ENCODE data around the gene LYSMD3.

Gene LYSMD3

GRCh38 chr5:90479611-90480385 lies 49.6 kb downstream of the LYSMD3 start:
- DNase-seq, result no peak

- DNase-seq, result no peak
Observed at GRCh38 chr5:90477621-90478215, 51.7 kb downstream of the LYSMD3 start.

DNA sequence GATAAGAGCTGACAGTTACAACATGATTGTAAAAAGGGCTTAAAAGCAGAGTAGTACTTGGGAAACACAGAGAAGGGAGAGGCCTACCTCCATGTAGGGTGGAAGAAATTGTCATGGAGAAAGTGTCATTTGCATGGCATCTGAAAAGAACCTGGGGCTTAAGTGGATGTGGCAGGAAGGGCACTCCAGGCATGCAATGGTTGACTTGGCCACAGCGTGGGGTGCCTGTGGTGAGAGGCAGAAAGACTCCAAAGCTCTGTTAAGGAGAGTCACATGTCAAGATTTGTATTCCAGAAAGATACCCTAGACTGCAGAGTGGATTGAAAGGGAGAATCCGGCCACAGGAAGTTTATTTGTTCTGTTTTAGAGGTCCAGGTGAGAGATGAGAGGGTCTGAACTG lies 52.3 kb downstream of the LYSMD3 start:
- DNase-seq, result no peak

GRCh38 chr5:90476391-90476790 lies 53.0 kb downstream of the LYSMD3 start:
- no peak for DNase-seq

DNA sequence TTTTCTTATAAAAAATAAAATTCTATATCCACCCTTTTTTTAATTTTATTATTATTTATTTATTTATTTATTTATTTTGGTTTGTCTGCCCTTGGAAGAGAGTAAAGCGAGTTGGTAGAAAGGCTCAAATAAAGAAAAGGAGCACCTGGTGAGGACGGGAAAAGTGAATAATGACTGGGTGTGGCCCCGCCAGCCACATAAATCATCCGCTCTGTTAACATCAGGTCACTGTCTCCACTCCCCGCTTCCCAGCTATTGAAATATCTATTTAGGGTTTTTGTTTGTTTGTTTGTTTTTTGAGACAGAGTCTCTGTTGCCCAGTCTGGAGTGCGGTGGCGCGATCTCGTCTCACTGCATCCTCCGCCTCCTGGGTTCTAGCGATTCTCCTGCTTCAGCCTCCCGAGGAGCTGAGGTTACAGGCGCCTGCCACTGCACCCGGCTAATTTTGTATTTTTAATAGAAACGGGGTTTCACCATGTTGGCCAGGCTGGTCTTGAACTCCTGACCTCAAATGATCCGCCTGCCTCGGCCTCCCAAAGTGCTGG lies 53.9 kb downstream of the LYSMD3 start:
- no peak for DNase-seq

GRCh38 chr5:90474235-90475107 lies 54.9 kb downstream of the LYSMD3 start, which contains the start of the genes MBLAC2 and POLR3G:
MBLAC2 (minus strand) TSS chr5:90474771; CDS start chr5:90474292, 479 bp downstream.
POLR3G (plus strand) TSS chr5:90474864; CDS start chr5:90485568, 10,704 bp downstream.
- DNase-seq, result peak; percentile 93

DNA sequence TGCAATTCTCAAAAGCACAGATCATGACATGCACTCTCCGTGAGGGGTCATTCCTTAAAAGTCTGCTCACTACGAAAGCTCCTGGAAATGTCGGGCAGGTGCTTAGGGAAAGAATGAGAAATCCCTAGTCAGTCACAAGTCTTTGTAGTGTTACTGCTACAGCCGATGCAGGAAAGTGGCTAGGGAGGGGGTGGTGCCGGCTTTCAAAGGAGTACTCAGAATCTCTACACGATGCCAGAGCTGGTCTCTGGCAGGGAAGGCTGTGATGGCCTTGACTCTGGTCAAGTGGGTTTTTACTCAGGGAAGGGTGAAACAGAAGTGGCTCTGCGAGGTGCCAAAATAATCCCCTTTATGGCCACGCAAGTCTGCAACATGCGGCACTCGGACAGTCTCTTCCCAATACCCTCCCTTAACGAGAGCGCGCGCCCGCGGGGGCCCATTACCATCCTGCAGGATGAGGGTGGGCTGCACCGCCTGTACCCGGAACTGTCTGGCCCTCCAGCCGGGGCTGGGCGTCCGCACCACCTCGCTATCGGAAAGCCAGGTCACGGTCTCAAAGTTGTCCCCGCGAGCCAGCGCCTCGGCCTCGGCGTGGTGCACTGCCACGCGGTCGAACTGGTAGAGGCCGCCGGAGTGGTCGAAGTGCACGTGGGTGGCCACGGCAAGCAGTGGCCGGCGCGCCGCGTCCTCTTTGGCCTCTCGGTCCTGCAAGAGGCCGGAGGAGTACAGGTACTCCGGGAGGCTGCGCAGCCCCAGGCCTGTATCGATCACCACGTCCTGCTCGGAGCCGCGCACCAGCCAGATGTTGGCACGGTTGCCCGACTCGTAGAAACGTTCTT lies 55.8 kb downstream of the LYSMD3 start:
- DNase-seq, result peak; percentile 32

- no peak for DNase-seq
Observed at GRCh38 chr5:90472783-90473395, 56.5 kb downstream of the LYSMD3 start.
